NCI-H748 treated with DMSO at 0.1 percent for 48 hours (cell line): ENCODE results near the gene CNGB1.
"Not testable (repeated sequence)": the region's sequence is repeated elsewhere in the genome, so short reads cannot be mapped to it uniquely, and the experiment has no call there.

ENCODE experiments used
- DNase-seq: peaks from one replicate; lab custom pipeline; 2025; lab: John Stamatoyannopoulos, UW

CNGB1 gene

DNA sequence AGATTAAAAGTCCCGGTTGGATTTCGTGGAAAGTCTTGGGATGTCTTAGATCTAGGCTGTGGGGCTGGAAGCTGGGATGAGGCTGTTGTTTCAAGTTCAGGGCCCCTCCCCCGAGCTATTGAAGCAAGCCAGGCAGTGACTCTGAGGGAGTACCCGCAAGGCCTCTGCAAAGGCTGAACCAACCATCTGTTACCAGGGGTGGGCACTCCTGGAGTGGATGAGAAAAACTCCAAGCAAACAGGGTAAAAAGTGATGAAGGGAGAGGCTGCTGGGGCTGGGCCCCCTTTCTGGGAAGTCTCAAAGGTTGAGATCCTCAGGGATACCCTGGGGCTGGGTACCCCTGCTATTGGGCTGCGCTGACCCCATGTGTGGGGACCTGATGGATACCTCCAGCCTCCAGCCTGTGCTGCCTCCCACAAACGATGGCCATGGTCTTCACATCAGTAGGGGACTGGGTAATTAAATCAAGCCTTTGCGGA is 86.2 kb downstream of the CNGB1 start:
- no peak for DNase-seq

DNA sequence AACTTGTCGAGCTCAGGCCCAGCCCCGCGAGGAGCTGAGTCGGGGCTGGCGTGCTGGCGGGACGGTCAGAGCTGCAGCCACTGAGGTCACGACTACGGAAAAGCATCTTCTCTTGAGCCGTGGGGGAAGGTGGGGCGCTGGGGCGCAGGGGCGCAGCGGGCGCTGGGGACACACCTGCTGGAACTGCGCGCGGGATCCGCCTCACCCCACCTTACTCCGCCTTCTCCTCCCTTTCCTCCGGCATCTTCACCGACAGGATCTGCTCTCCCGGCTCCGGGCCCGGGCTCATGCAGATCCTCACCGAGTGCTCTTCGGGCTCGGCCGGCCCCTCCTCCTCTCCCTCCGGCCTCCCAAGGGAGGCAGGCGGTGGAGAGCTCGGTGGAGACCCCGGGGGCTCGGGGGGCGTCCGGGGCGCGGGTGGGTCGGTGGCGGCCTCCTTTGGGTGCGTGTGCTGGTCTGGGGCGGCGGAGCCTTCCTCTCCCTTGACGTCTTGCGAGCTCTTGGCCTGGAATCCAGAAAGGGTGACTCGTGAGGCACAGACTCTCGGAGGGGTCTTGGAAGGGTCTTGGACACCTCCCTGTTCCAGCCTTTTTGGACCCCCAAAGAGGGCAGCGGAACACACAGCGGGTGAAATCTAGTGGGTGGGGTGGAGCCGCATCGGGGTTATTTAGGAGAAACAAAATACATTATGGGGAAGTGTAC is 86.8 kb downstream of the CNGB1 start:
- no peak for DNase-seq

DNA sequence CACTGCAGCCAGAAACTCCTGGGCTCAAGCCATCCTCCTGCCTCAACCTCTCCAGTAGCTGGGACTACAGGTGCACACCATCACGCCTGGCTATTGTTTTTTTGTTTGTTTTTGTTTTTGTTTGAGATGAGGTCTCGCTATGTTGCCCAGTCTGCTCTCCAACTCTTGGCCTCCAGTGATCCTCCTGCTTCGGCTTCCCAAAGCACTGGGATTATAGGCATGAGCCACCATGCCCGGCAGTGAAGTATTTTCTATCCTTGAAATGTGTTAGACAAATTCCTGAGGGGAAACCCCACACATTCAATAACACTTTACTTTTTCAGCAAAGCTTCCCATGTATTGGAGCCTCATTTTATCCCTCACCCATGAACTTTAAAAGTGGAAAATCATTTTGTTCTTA is 87.4 kb downstream of the CNGB1 start:
- no peak for DNase-seq

DNA sequence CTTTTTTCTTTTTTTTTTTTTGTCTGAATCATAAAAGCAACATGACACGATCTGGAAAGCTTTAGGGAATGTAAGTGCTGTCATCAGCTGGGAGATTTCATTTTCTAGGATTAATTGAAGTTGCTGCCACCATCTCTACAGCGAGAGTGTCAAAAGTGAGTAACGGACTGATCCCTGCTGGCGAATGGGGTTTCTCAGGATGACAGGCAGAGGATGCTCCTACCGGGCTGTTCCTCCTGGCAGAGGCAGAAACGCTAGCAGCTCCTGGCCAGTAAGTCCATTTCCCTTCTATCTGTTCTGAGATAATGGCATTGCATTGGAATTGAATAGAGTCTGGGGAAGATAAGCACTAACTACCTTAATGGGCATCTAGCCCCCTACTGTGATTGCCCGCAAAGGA is 88.1 kb downstream of the CNGB1 start:
- no peak for DNase-seq

DNA sequence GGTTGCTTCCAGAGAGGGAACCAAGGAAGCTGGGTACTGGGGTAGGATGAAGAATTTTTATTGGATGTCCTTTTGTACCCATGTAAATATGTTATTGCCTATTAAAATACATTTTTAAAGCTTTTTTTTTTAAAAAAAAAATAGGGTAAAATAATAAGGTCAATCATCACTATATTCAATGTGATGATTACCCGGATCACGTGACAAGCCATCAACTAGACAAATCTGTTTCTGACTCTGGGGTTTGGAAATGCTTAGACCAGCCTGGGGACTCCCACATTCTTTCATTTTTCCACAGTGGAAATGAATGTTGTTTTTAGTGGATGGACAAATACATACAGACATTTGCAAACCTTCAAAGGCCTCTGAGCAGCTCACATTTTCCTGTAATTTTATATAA is 88.7 kb downstream of the CNGB1 start:
- DNase-seq: no peak

DNA sequence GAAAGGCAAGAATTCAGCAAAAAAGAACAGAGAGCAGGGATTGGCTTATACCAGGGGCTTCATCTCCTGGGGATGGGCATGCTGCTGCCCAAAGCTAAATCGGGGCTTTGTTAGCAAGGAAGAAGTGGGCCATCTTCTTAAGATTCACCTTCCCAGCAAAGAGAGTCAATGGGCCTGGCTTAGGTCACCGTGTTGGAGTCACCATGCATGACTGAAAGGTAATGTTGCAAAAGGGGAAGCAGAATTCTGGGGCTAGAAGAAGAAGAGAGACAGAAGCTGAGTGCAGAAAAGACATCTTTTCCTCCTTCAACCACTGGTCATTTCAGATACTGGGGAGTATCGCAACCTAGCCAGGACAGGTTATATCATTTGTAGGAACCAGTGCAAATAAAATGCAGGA is 92.3 kb downstream of the CNGB1 start:
- no peak for DNase-seq

DNA sequence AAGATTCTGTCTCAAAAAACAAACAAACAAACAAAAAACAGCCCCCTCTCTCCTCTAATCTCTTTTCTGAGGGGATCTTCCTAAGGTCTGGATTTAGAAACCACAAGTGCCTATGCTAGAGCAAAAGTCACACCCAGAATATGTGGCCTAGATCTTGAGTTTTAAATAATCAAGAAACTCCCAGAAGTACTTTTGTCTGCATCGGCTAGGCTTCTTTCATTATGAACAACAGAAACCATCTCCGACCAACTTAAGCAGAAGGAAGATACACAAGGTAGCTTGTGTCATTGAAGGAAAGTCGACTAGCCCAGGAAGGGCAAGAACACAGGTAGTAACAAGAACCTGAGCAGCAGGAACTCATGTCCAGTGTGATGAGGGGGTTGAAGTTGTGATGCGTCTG is 94.7 kb downstream of the CNGB1 start:
- no peak for DNase-seq

DNA sequence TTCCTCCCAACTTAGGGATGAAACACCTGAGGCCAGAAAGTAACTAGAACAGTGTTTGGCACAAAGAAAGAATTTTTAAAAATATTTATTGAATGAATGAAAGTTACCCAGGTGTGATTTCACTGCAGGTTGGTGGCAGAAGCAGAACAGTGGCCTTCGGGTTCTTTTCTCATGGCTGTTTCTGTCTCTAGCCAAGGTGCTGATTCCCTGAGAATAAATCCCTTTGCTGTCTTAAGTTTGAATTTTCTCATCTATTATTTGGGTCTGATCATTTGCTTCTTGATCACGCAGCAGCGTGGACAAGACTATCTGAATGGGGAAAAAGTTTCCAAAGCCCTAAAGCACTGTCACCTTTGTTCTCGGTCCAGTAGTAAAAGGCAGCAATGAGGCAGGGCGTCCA is 95.6 kb downstream of the CNGB1 start:
- no peak for DNase-seq

DNA sequence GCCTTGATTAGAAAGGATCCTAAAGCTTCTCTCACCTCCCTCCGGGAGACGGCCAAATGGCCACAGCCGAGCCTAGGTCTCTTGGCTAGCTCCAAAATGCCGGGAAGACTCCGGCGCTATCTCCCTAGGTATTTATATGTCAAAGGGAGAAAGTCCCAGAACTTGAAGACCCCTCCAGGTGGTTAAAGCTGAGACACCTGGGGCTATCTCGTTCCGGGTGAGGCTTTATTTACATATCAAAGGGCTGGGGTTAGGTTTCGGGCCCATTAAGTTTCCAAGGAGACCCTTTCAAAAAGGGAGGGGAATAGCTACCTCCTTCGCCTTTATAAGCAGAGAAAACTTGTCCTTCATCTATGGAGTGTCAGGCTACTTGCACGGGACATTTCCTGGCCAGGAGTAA is 97.7 kb downstream of the CNGB1 start:
- DNase-seq: peak; percentile 7

DNA sequence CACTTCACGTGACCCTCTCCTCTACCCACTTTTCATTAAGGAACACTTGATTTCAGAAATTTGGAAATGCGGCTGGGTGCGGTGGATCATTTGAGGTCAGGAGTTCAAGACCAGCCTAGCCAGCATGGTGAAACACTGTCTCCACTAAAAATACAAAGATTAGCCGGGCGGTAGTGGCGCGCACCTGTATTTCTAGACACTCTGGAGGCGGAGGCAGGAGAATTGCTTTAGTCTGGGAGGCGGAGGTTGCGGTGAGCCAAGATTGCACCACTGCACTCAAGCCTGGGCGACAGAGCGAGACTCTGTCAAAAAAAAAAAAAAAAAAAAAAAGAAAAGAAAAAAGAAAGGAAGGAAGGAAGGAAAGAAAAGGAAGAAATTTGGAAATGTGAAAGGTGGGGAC is 98.2 kb downstream of the CNGB1 start:
- DNase-seq: not testable (repeated sequence)

DNA sequence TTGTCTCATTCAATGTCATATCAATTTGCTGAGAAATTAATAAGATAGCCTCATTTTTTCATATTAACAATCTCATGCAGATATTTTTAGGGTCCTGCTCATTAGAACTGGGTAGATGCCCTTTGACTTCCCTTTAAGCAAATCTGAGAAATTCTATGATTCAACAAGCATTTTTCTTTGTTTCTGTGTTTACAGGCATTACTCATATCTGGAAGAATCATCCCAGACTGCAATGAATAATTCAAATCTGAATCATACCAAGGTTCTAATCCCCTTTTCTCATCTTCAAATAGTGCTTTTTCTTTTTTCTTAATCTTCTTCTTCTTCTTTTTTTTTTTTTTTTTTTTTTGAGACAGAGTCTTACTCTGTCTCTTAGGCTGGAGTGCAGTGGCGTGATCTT is 99.5 kb downstream of the CNGB1 start:
- DNase-seq: no peak

DNA sequence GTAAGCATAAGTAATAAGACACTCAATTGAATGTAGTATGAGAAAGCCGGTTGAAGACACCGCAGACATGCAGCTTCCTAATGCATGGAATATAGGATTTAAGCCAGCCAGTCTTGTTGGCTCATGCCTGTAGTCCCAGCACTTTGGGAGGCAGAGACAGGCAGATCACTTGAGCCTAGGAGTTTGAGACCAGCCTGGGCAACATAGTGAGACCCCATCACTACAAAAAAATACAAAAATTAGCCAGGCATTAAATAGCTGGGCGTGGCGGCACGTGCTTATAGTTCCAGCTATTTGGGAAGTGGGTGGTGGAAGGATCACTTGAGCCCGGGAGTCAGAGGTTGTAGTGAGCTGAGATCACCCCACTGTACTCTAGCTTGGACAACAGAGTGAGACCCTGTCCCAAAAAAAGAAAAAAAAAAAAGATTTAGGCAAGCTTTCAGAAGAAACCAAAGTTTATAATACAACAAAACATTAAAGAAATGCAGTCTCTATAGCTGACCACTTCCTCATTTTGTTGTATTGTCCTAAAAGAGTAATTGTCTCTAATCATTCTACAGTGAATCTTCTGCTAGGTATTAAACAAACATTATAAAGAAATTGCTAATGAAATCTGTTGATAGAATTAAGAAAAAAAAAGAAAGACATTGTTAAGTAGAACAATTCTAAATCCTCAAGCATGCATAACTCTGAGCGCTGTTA is 100.0 kb downstream of the CNGB1 start:
- no peak for DNase-seq

DNA sequence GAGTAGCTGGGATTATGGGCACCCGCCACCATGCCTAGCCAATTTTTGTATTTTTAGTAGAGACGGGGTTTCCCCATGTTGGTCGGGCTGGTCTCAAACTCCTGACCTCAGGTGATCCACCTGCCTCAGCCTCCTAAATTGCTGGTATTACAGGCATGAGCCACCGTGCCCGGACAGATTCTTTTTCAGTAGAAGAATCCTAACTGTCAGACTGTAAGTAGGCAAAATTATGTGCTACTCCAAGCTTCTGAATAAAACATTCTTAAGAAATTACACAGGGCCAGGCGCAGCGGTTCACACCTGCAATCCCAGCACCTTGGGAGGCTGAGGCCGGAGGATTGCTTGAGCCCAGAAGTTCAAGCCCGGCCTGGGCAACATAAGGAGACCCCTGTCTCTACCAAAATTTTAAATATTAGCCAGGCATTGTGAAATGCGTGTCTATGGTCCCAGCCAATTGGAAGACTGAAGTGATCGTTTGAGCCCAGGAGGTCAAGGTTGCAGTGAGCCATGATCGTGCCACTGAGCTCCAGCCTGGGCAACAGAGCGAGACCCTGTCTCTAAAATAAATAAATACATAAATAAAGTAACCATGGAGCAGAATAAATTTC is 101.9 kb downstream of the CNGB1 start:
- no peak for DNase-seq

DNA sequence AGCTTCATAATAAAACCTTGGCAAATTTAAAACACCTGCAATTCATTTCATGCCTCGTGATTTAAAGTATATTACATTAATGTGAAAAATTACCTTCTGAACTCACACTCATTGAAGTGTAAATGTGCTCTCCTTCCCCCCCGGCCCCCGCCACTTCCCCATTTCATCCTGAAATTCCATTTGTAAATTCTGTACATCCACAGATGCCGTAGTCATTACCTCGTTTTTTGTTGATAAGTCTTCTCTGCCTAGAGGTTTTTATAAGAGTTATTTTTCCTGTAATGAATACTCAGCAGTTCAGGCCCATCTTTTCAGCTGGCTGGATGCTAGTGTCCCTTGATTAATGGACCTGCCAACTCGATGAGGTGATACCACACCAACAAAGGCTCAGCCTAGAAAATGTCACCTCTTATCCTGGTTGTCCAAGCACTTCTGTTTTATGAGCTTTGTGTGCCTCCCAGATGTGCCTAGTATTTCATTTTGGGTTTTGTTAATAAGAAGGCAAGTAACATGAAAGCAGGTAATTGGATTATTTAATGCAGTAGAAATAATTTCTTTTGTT is 103.8 kb downstream of the CNGB1 start:
- DNase-seq: no peak

DNA sequence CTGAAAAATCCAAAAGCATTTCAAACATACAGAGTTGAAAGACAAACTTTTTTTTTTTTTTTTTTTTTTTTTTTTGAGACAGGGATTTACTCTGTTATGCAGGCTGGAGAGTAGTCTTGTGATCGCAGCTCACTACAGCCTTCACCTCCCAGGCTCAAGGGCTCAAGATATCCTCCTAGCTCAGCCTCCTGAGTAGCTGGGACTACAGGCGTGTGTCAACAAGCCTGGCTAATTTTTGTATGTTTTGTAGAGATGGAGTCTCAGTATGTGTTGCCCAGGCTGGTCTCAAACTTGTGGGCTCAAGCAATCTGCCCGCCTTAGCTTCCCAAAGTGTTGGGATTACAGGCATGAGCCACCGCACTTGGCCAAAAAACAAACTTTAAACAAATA is 104.4 kb downstream of the CNGB1 start:
- DNase-seq: no peak

DNA sequence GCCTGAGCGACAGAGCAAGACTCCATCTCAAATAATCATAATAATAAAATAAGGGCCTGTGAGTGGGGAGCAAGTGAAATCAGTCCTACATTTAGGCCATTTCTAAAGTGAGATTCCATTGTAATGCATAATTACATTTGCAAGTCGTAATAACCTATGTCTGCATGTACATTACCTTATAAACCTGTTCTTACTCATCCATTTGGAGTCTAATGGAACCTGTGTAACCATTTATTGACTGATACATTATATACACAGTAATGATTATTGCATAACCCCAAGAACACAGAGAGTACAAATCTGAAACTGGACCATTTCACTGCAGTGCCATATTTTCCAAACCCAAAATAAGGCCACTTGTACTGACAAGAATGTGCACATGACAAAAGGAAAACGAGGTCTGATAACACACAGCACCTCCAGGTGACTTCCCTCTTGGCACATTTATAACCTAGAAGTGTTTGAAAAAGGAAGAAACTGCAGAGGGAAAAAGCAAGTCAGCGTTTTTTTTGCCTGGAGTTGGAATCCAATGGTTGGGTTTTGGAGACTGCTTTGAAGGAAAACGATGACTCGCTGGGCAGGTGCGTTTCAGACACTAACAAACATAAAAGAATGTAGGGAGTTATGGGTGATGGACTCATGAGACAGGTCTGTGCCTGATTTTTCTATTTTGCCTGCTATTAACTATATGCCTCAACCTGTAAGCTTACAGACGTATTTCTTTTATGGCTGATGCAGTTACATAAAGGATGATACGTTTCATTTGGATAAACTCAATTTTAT is 105.0 kb downstream of the CNGB1 start:
- DNase-seq: no peak

DNA sequence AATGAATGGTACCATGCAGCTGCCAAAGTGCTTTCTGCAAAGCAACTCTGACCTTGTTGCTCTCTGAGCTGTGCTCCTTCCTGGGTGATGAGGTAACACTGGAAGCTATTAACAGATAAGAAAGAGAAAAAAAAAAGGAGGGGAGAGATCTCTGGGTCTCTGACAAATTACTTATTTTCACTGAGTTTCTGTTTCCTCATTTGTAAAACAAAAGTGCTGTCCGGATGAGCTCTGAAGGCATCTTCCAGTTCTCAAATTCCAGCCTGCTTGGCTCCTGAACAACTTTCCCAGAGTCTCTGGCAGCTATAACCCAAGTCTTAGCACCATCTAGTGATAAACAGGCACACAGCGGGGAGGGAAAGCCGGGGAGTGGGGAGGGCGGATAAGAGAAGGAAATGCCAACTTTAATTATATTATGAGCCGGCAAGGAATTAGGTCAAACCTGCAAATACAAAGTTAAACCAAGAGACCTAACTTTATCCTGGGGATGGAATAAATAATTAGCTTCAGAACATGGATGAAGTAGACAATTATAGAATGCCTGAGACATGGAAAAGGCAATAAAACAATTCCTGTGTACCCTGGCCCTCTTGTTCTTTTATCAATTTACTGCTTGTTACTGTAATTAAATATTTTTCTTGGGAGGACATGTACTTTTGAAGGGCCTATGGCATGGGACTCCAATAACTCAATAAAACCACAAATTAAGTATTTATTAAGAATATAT is 107.3 kb downstream of the CNGB1 start:
- peak; percentile 14 for DNase-seq

DNA sequence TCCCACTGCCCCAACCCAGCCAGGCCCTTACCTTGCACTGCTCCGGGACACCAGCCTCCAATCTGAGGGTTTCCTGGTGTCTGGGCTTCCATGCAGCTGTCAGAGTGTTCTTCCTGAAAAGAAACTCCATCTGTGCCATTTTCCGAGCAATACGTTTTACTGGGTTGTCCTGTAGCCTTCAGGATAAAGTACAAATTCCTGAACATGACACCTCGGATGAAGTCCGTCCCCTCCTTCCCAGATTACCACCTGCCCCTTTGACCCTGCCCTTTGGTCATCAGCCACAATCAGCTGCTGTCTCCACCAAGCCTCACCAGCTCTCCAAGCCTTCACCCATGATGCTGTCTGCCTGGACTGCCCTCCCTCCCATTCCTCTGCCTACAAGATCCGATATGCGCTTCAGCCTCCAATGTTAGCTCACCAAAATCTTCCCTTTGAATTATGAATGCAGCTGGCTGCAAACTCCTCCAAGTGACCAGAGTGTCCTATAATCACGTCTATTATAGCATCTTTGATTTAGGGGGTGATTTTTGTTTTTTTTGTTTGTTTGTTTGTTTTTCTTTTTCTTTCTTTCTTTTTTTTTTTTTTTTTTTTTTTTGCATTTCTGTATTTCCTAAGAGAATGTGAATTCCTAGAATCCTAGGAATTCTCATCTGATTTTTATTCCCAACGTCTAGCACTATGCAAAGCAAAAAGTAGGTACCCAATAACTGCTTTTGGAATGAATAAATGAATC is 108.1 kb downstream of the CNGB1 start:
- DNase-seq: no peak

DNA sequence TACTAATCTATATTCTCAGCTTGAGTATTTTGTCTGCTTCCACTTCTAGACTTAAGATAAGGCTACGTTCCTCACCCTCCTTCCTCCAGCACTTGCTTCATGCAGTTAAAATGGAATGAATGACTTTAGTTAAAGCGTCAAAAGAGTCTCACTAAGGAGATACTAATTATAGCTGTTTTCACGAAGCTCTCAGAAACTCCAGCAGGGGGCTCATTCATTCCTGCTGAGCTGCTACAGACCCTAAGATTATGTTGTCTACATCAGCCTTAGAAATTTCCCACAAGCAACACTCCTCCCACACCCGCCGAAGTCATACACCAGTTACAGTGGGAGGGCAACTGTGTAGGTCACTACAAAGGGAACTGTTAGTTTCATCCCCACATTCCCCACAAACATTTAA is 111.6 kb downstream of the CNGB1 start:
- no peak for DNase-seq

DNA sequence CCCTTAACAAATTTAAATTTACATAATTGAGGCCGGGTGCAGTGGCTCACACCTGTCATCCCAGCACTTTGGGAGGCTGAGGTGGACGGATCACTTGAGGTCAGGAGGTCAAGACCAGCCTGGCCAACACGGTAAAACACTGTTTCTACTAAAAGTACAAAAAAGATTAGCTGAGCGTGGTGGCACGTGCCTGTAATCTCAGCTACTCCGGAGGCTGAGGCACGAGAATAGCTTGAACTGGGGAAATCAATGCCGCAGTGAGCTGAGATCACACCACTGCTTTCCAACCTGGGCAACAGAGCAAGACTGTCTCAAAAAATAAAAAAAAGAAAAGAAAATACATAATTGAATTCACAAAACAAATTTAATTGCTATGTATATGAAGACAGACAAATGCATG is 112.3 kb downstream of the CNGB1 start:
- DNase-seq: no peak

DNA sequence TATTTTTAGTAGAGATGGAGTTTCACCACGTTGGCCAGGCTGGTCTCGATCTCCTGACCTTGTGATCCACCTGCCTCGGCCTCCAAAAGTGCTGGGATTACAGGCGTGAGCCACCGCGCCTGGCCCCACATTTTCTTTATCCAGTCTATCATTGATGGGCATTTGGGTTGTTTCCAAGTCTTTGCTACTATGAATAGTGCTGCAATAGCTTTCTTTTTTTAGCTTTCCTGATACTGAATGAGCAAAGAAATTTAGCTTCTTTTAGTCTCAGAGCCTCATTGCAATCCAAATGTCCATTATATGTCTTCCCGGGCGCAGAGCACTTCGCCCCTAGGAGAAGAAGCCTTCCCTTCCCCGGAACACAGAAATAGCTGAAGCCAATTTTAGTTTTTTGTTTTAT is 112.9 kb downstream of the CNGB1 start:
- not testable (repeated sequence) for DNase-seq
